ENCODE results near the gene VWA5A.

The VWA5A gene

GRCh38 chr11:124114942-124115781 is at the start of gene VWA5A:
VWA5A (plus strand) TSS chr11:124115450; CDS start chr11:124117512, 2,062 bp downstream.
- DNase-seq (ENCODE audit: low read depth in 2 of 3, low spot score in 2 of 3), result peak; percentile 20 to 49 (median 29)

GRCh38 chr11:124068601-124069110 is 46.6 kb upstream of the VWA5A start:
- no peak for DNase-seq (ENCODE audit: low read depth in 2 of 3, low spot score in 2 of 3)

- peak in 2 of 3 experiments; percentile 13 to 17 for DNase-seq (ENCODE audit: low read depth in 2 of 3, low spot score in 2 of 3)
Observed at GRCh38 chr11:124069429-124070401, 45.5 kb upstream of the VWA5A start.

GRCh38 chr11:124070915-124071622 is 44.2 kb upstream of the VWA5A start:
- DNase-seq (ENCODE audit: low read depth in 2 of 3, low spot score in 2 of 3), result peak; percentile 12 to 39 (median 30)

- DNase-seq (ENCODE audit: low read depth in 2 of 3, low spot score in 2 of 3), result no peak
Observed at GRCh38 chr11:124071623-124071948, 43.7 kb upstream of the VWA5A start.

GRCh38 chr11:124072147-124072546 is 43.1 kb upstream of the VWA5A start:
- no peak for DNase-seq (ENCODE audit: low read depth in 2 of 3, low spot score in 2 of 3)

- DNase-seq (ENCODE audit: low read depth in 2 of 3, low spot score in 2 of 3), result no peak
Observed at GRCh38 chr11:124074554-124074953, 40.7 kb upstream of the VWA5A start.

- no peak for DNase-seq (ENCODE audit: low read depth in 2 of 3, low spot score in 2 of 3)
Observed at GRCh38 chr11:124075492-124075840, 39.8 kb upstream of the VWA5A start.

- no peak for DNase-seq (ENCODE audit: low read depth in 2 of 3, low spot score in 2 of 3)
Observed at GRCh38 chr11:124075841-124076651, 39.2 kb upstream of the VWA5A start.

- DNase-seq (ENCODE audit: low read depth in 2 of 3, low spot score in 2 of 3), result no peak
Observed at GRCh38 chr11:124077266-124077665, 38.0 kb upstream of the VWA5A start.

GRCh38 chr11:124078591-124078990 is 36.7 kb upstream of the VWA5A start:
- DNase-seq (ENCODE audit: low read depth in 2 of 3, low spot score in 2 of 3), result no peak

GRCh38 chr11:124079631-124080326 is 35.5 kb upstream of the VWA5A start:
- DNase-seq (ENCODE audit: low read depth in 2 of 3, low spot score in 2 of 3), result no peak

GRCh38 chr11:124080327-124081001 is 34.8 kb upstream of the VWA5A start:
- DNase-seq (ENCODE audit: low read depth in 2 of 3, low spot score in 2 of 3), result no peak

GRCh38 chr11:124081483-124081882 is 33.8 kb upstream of the VWA5A start:
- DNase-seq (ENCODE audit: low read depth in 2 of 3, low spot score in 2 of 3), result no peak

- DNase-seq (ENCODE audit: low read depth in 2 of 3, low spot score in 2 of 3), result no peak
Observed at GRCh38 chr11:124082371-124082770, 32.9 kb upstream of the VWA5A start.

- DNase-seq (ENCODE audit: low read depth in 2 of 3, low spot score in 2 of 3), result no peak
Observed at GRCh38 chr11:124085583-124085982, 29.7 kb upstream of the VWA5A start.

- DNase-seq (ENCODE audit: low read depth in 2 of 3, low spot score in 2 of 3), result no peak
Observed at GRCh38 chr11:124085997-124086846, 29.0 kb upstream of the VWA5A start.

GRCh38 chr11:124090996-124091395 is 24.3 kb upstream of the VWA5A start:
- DNase-seq (ENCODE audit: low read depth in 2 of 3, low spot score in 2 of 3), result no peak
